ENCODE measurements around the gene TP53RK.

Gene TP53RK

DNA sequence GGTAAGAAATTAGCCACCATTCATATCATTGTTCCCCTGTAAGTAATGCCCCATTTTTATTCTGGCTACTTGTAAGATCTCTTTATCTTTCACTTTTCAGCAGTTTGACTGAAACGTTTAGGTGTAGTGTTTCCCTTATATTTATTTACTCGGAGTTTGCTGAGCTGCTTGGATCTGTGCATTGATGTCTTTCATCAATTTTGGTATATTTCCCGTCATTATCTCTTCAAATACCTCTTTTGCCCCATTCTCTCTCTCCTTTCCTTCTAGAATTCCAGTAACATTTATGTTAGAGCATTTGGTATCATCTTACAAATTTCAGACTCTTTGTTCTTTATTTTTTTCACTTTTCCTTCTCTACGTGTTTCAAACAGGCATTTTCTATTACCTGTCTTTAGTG lies 28.8 kb downstream of the TP53RK start:
- DNase-seq (ENCODE audit: low spot score in 2 of 2) (no peak), ATAC-seq (replicated peaks; ENCODE audit: extremely low read depth, poor library complexity, severe bottlenecking) (no peak)
- H3K4me1 Mint-ChIP-seq: no peaks in the 10 kb centered on the region
- H3K27ac Mint-ChIP-seq (ENCODE audit: low read depth): no peak overlapping the region
- no peak overlapping the region for H3K4me3 Mint-ChIP-seq
- no peaks in the 10 kb centered on the region for H3K9me3 Mint-ChIP-seq
- H3K36me3 Mint-ChIP-seq (ENCODE audit: insufficient read depth): peaks cover under 1% of the 10 kb centered on the region
- no peaks in the 10 kb centered on the region for H3K27me3 Mint-ChIP-seq

DNA sequence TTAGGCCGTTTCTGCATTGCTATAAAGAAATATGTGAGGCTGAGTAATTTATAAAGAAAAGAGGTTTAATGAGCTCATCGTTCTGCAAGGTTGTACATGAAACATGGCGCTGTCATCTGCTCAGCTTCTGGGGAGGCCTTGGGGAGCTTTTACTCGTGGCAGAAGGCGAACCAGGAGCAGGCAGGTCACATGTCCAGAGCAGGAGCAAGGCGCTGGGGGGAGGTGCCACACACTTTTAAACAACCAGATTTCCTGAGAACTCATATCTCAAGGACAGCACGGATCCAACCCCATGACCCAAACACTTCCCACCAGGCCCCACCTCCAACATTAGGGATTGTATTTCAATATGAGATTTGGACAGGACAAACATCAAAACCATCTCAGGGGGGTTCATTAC lies 31.6 kb downstream of the TP53RK start:
- no peaks in the 10 kb centered on the region for H3K9me3 Mint-ChIP-seq
- DNase-seq (ENCODE audit: low spot score in 2 of 2): no peak
- H3K27ac Mint-ChIP-seq (ENCODE audit: low read depth): no peak overlapping the region
- H3K4me3 Mint-ChIP-seq: no peak overlapping the region
- no peak for ATAC-seq (replicated peaks; ENCODE audit: extremely low read depth, poor library complexity, severe bottlenecking)
- peaks cover 20% of the 10 kb centered on the region for H3K27me3 Mint-ChIP-seq
- H3K36me3 Mint-ChIP-seq (ENCODE audit: insufficient read depth): no peaks in the 10 kb centered on the region
- peaks cover 5% of the 10 kb centered on the region for H3K4me1 Mint-ChIP-seq

- ATAC-seq (replicated peaks; ENCODE audit: extremely low read depth, poor library complexity, severe bottlenecking): no peak
- no peaks in the 10 kb centered on the region for H3K9me3 Mint-ChIP-seq
- peaks cover 22% of the 10 kb centered on the region for H3K27me3 Mint-ChIP-seq
- H3K36me3 Mint-ChIP-seq (ENCODE audit: insufficient read depth): no peaks in the 10 kb centered on the region
- no peak overlapping the region for H3K27ac Mint-ChIP-seq (ENCODE audit: low read depth)
- H3K4me1 Mint-ChIP-seq: peaks cover 5% of the 10 kb centered on the region
- H3K4me3 Mint-ChIP-seq: no peak overlapping the region
- DNase-seq (ENCODE audit: low spot score in 2 of 2): no peak
Measured at GRCh38 chr20:46657137-46657536, 32.1 kb downstream of the TP53RK start.

DNA sequence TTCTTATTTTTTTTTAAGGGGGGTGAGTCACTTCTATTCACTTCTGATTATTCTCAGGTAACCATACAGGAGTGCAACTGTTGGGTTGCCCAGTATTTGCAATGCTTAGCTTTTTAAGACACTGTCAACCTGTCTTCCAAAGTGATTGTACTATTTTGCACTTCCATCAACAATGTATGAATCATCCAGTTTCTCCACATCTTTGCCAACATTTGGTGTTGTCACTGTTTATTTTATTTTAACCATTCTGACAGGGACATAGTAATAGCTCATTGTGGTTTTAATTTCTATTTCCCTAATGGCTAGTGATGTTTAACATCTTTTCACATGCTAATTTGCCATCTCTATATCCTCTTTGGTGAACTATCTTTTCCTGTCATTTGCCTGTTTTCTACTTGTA lies 36.5 kb downstream of the TP53RK start:
- H3K27me3 Mint-ChIP-seq: peaks cover 53% of the 10 kb centered on the region
- no peak for ATAC-seq (replicated peaks; ENCODE audit: extremely low read depth, poor library complexity, severe bottlenecking)

GRCh38 chr20:46651091-46651962 lies 37.9 kb downstream of the TP53RK start, which contains the start of gene SLC13A3:
SLC13A3 (minus strand) TSS chr20:46651459; CDS start chr20:46651421, 38 bp downstream.
- Mint-ChIP-seq H3K4me3 (no peak within 1 kb of the TSS), H3K4me1 (peaks cover 10% of the 10 kb centered on the region), H3K9me3 (no peaks in the 10 kb centered on the region), H3K36me3 (ENCODE audit: insufficient read depth) (peaks cover 1% of the 10 kb centered on the region), H3K27me3 (peaks cover 53% of the 10 kb centered on the region), H3K27ac (ENCODE audit: low read depth) (no peak within 1 kb of the TSS)
- ATAC-seq (replicated peaks; ENCODE audit: extremely low read depth, poor library complexity, severe bottlenecking): no peak
- no peak for DNase-seq (ENCODE audit: low spot score in 2 of 2)

More for the DNA sequence above, 36.5 kb downstream of the TP53RK start:
- H3K4me1 Mint-ChIP-seq: peaks cover 10% of the 10 kb centered on the region
- DNase-seq (ENCODE audit: low spot score in 2 of 2): no peak
- peaks cover 1% of the 10 kb centered on the region for H3K36me3 Mint-ChIP-seq (ENCODE audit: insufficient read depth)
- no peak overlapping the region for H3K4me3 Mint-ChIP-seq
- H3K9me3 Mint-ChIP-seq: no peaks in the 10 kb centered on the region
- H3K27ac Mint-ChIP-seq (ENCODE audit: low read depth): no peak overlapping the region

DNA sequence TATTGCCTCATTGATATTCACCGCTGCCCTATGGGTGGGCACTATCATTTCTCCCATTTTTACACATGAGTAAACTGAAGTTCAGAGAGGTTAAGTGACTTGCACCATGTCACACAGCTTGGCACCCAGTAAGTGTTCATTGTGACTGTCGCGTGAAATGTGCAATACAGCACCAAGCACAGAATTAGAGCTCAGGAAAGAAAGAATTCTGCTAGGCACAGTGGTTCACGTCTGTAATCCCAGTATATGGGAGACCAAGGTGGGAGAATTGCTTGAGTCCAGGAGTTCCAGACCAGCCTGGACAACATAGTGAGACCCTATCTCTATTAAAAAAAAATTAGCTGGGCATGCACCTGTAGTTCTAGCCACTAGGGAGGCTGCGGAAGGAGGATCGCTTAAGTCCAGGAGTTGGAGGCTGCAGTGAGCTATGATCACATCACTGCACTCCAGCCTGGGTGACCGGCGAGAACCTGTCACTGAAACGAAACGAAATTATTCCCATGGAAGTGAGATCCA lies 38.6 kb downstream of the TP53RK start:
- Mint-ChIP-seq H3K4me3 (no peak overlapping the region), H3K9me3 (no peaks in the 10 kb centered on the region), H3K27ac (ENCODE audit: low read depth) (no peak overlapping the region), H3K27me3 (peaks cover 53% of the 10 kb centered on the region), H3K36me3 (ENCODE audit: insufficient read depth) (peaks cover 1% of the 10 kb centered on the region), H3K4me1 (peaks cover 10% of the 10 kb centered on the region)
- DNase-seq (ENCODE audit: low spot score in 2 of 2) (no peak), ATAC-seq (replicated peaks; ENCODE audit: extremely low read depth, poor library complexity, severe bottlenecking) (no peak)

DNA sequence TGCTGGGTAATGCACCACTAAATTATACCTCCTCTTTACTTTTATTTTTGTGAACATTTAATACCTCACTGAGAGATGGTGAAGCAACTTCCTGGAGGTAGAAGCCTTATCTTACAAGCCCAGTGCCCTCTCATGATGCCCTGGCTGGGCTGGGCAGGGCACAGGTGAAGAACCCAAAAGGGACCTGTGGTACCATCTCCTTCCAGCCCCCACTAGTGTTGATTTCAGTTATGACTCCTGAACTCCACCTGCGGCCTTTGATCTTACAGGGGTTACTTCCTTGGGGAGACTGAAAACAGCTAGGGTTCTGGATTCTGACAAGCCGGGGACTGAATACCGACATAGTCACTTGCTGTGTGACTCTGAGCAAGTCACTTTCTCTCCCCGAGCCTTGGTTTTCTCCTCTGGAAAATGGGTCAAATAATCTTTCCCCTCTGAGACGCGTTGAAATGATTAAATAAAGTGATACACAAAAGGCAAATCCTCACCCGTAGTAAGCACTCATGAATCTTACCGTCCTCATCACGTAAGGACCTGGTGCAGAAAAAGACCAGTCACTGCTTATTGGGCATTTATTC lies 39.2 kb downstream of the TP53RK start:
- DNase-seq (ENCODE audit: low spot score in 2 of 2) (no peak), ATAC-seq (replicated peaks; ENCODE audit: extremely low read depth, poor library complexity, severe bottlenecking) (no peak)
- Mint-ChIP-seq H3K4me1 (peaks cover 10% of the 10 kb centered on the region), H3K27ac (ENCODE audit: low read depth) (no peak overlapping the region), H3K4me3 (no peak overlapping the region), H3K36me3 (ENCODE audit: insufficient read depth) (peaks cover 1% of the 10 kb centered on the region), H3K27me3 (peaks cover 53% of the 10 kb centered on the region), H3K9me3 (no peaks in the 10 kb centered on the region)

GRCh38 chr20:46649650-46649949 lies 39.6 kb downstream of the TP53RK start:
- Mint-ChIP-seq H3K36me3 (ENCODE audit: insufficient read depth) (peaks cover 1% of the 10 kb centered on the region), H3K4me1 (peaks cover 10% of the 10 kb centered on the region), H3K27me3 (peaks cover 53% of the 10 kb centered on the region), H3K27ac (ENCODE audit: low read depth) (no peak overlapping the region), H3K4me3 (no peak overlapping the region), H3K9me3 (no peaks in the 10 kb centered on the region)
- DNase-seq (ENCODE audit: low spot score in 2 of 2): no peak
- ATAC-seq (replicated peaks; ENCODE audit: extremely low read depth, poor library complexity, severe bottlenecking): no peak

DNA sequence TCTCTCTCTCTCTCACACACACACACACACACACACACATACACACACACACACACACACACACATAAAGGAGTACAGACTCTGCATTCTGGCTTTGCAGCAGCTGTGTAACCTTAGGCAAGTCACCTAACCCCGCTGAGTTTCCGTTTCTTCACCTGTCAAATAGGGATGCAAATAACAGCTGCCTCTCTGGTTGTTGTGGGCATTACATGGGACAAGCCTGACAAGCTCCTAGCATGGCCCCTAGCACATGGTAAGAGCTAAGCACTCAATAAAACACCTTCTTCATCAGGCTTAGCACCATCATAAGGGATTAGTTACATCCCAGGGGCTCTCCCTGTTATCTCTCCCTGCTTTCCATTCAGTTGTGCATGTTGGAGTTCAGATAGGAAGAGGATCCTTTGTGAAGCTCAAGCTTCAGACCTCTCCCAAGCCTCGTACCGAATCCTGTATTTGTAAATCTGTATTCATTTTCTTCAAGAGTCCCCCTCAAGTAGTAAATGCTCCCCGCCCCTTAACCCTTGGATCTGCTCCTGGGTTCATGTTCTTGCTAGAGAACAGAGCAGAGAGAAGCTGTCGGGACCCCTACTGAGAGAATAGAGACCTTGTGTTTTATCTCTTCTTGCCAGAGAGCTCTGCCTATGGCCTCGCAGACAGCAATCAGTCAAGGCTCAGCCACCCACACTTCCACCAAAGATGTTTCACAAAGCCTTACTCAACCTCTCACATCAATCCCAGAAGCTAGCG lies 40.2 kb downstream of the TP53RK start:
- Mint-ChIP-seq H3K36me3 (ENCODE audit: insufficient read depth) (peaks cover 1% of the 10 kb centered on the region), H3K4me3 (no peak overlapping the region), H3K27ac (ENCODE audit: low read depth) (no peak overlapping the region), H3K4me1 (peaks cover 10% of the 10 kb centered on the region), H3K27me3 (peaks cover 47% of the 10 kb centered on the region), H3K9me3 (no peaks in the 10 kb centered on the region)
- ATAC-seq (replicated peaks; ENCODE audit: extremely low read depth, poor library complexity, severe bottlenecking) (no peak), DNase-seq (ENCODE audit: low spot score in 2 of 2) (no peak)

- no peak for ATAC-seq (replicated peaks; ENCODE audit: extremely low read depth, poor library complexity, severe bottlenecking)
- H3K27me3 Mint-ChIP-seq: peaks cover 43% of the 10 kb centered on the region
Measured at GRCh38 chr20:46647469-46647868, 41.8 kb downstream of the TP53RK start.

GRCh38 chr20:46646659-46647380 lies 42.4 kb downstream of the TP53RK start:
- Mint-ChIP-seq H3K27me3 (peaks cover 47% of the 10 kb centered on the region), H3K27ac (ENCODE audit: low read depth) (no peak overlapping the region), H3K4me3 (no peak overlapping the region), H3K4me1 (peaks cover 5% of the 10 kb centered on the region), H3K9me3 (no peaks in the 10 kb centered on the region), H3K36me3 (ENCODE audit: insufficient read depth) (peaks cover 1% of the 10 kb centered on the region)
- no peak for ATAC-seq (replicated peaks; ENCODE audit: extremely low read depth, poor library complexity, severe bottlenecking)
- no peak for DNase-seq (ENCODE audit: low spot score in 2 of 2)

More at GRCh38 chr20:46647469-46647868, 41.8 kb downstream of the TP53RK start:
- Mint-ChIP-seq H3K9me3 (no peaks in the 10 kb centered on the region), H3K36me3 (ENCODE audit: insufficient read depth) (peaks cover 1% of the 10 kb centered on the region), H3K27ac (ENCODE audit: low read depth) (no peak overlapping the region), H3K4me3 (no peak overlapping the region), H3K4me1 (peaks cover 5% of the 10 kb centered on the region)
- no peak for DNase-seq (ENCODE audit: low spot score in 2 of 2)

DNA sequence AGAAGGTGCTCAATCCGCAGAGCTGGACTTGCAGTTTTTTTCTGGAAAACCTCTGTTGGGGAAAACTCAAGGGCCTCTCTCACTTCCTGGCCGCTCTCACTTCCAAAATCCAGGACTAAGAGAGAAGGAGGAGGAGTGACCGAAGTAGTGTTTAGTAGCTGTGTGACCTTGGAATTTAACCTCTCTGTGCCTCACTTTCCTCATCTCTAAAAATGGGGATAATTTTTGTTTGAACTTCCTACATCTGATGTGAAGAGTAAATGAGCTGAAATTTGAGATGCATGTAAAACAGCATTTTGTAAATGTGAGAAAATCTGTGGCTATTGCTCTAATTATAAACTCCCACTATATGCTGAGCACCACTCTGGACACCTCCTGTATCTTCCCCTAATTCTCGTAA lies 43.1 kb downstream of the TP53RK start:
- H3K4me1 Mint-ChIP-seq: peaks cover 5% of the 10 kb centered on the region
- H3K9me3 Mint-ChIP-seq: no peaks in the 10 kb centered on the region
- ATAC-seq (replicated peaks; ENCODE audit: extremely low read depth, poor library complexity, severe bottlenecking) (no peak), DNase-seq (ENCODE audit: low spot score in 2 of 2) (no peak)
- peaks cover 1% of the 10 kb centered on the region for H3K36me3 Mint-ChIP-seq (ENCODE audit: insufficient read depth)
- no peak overlapping the region for H3K27ac Mint-ChIP-seq (ENCODE audit: low read depth)
- no peak overlapping the region for H3K4me3 Mint-ChIP-seq
- peaks cover 47% of the 10 kb centered on the region for H3K27me3 Mint-ChIP-seq
